Astrocyte (in vitro differentiated cells and primary cell): ENCODE measurements around the gene PIH1D2. TPM values are rescaled to one million over a fixed set of nuclear protein-coding genes. Genes with fewer than 3 reads are reported as not detected.
A peak's percentile ranks its signal among the peaks of the same experiment; 100 is the strongest.

Source experiments
- DNase-seq: peaks from one replicate; pipeline ENCODE4 v3.0.0-alpha.2; 2010; ENCODE audit warnings: low read depth
- FAIRE-seq: peaks from 2 replicates; lab custom pipeline; 2011; peaks lifted over from hg19 to GRCh38; lab: Jason Lieb, UNC
- H2AFZ ChIP-seq: 2 replicates; pipeline ENCODE4 v1.6.0; 2012; ENCODE audit warnings: low read depth, low read length, inconsistent platforms
- H3K27ac ChIP-seq: 2 replicates; pipeline ENCODE4 v1.5.1; 2011; ENCODE audit warnings: low read depth, low read length, inconsistent platforms
- H3K27me3 ChIP-seq: 2 replicates; pipeline ENCODE4 v1.6.0; 2011; ENCODE audit warnings: low read length, inconsistent platforms; ENCODE audit not compliant: insufficient read depth
- H3K36me3 ChIP-seq: 2 replicates; pipeline ENCODE4 v1.5.1; 2011; ENCODE audit warnings: low read length, inconsistent platforms; ENCODE audit not compliant: insufficient read depth
- H3K4me1 ChIP-seq: 2 replicates; pipeline ENCODE4 v1.5.1; 2011; ENCODE audit warnings: low read length, inconsistent platforms; ENCODE audit not compliant: insufficient read depth
- H3K4me2 ChIP-seq: 2 replicates; pipeline ENCODE4 v1.6.0; 2012; ENCODE audit warnings: low read length, inconsistent platforms
- H3K4me3 ChIP-seq: 2 replicates; pipeline ENCODE4 v1.5.1; 2011; ENCODE audit warnings: low read depth, mild to moderate bottlenecking, low read length, inconsistent platforms; ENCODE audit not compliant: insufficient read depth
- H3K79me2 ChIP-seq: 2 replicates; pipeline ENCODE4 v1.6.0; 2012; ENCODE audit warnings: mild to moderate bottlenecking, low read length, inconsistent platforms; ENCODE audit not compliant: insufficient read depth
- H3K9ac ChIP-seq: 2 replicates; pipeline ENCODE4 v1.6.0; 2012; ENCODE audit warnings: mild to moderate bottlenecking, low read length, inconsistent platforms
- H3K9me3 ChIP-seq: 2 replicates; pipeline ENCODE4 v1.5.1; 2012; ENCODE audit warnings: low read depth, mild to moderate bottlenecking, low read length, inconsistent platforms; ENCODE audit not compliant: insufficient read depth
- H4K20me1 ChIP-seq: 2 replicates; pipeline ENCODE4 v1.6.0; 2012; ENCODE audit warnings: low read length, inconsistent platforms; ENCODE audit not compliant: insufficient read depth
- H3K27ac Mint-ChIP-seq: one replicate; pipeline ENCODE4 v1.8.0; 2021; ENCODE audit warnings: mild to moderate bottlenecking, mixed read lengths; ENCODE audit not compliant: unreplicated experiment
- H3K27me3 Mint-ChIP-seq: one replicate; pipeline ENCODE4 v1.8.0; 2021; ENCODE audit warnings: low read depth, mixed read lengths; ENCODE audit not compliant: unreplicated experiment
- H3K36me3 Mint-ChIP-seq: one replicate; pipeline ENCODE4 v1.8.0; 2021; ENCODE audit warnings: low read depth, mixed read lengths; ENCODE audit not compliant: unreplicated experiment
- H3K4me1 Mint-ChIP-seq: one replicate; pipeline ENCODE4 v1.8.0; 2021; ENCODE audit warnings: low read depth, mixed read lengths; ENCODE audit not compliant: unreplicated experiment
- H3K4me3 Mint-ChIP-seq: one replicate; pipeline ENCODE4 v1.8.0; 2021; ENCODE audit warnings: mild to moderate bottlenecking, moderate library complexity, mixed read lengths; ENCODE audit not compliant: unreplicated experiment
- H3K9me3 Mint-ChIP-seq: one replicate; pipeline ENCODE4 v1.8.0; 2021; ENCODE audit warnings: mild to moderate bottlenecking, mixed read lengths; ENCODE audit not compliant: unreplicated experiment
- EZH2 ChIP-seq: IDR thresholded peaks from 2 replicates; pipeline ENCODE4 v1.6.1; 2012; ENCODE audit warnings: mild to moderate bottlenecking, low read length, inconsistent platforms; ENCODE audit not compliant: insufficient read depth
- total RNA-seq: library from RNA; stranded (reverse); gene quantifications from 2 replicates; pipeline ENCODE4 v1.2.1, GENCODE V29; 2021
- TF ChIP-seq, protein P1 (sequence below): IDR thresholded peaks from 2 replicates; pipeline ENCODE4 v1.5.1; 2011; ENCODE audit warnings: low read depth, mild to moderate bottlenecking, inconsistent platforms, low read length, moderate library complexity; ENCODE audit not compliant: insufficient read depth

Gene PIH1D2
- total RNA-seq, 1 donor from 2014 or later, result 1.0 TPM

DNA sequence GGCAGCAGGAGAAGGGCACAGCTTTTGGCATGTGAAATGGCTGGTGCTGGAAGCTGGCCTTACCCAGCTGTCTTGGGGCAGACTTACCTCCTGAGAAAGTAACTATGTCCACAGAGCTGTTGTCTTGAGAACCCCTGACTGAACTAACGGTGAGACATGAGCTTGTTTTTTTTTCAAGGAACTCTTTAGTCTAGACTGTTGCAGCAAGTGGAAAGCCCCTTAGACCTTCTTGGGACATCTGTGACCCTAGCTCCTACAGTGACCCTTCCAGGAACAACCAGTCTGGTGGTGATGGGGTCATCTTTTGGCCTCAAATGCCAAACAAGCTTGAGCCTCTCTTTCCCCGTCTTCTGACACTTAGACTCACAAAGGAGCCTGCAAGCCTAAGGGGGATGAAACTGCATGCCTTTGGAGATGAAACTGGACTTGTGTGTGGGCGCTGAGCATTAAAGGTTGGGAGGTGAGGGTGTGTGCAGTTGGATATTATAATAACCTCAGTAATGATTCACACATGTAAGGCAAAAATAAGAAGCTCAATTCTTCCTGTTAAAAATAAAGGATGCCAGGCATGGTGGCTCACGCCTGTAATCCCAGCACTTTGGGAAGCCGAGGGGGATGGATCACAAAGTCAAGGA, 48.3 kb upstream of the PIH1D2 start:
- no peaks in the 10 kb centered on the region for H4K20me1 ChIP-seq
- H3K4me2 ChIP-seq, result no peak overlapping the region
- no peak overlapping the region for H3K27ac ChIP-seq
- H2AFZ ChIP-seq, result peak overlapping the region; percentile 4
- Mint-ChIP-seq H3K36me3 (peaks cover under 1% of the 10 kb centered on the region), H3K9me3 (no peaks in the 10 kb centered on the region), H3K4me3 (no peak overlapping the region), H3K27ac (no peak overlapping the region), H3K4me1 (peaks cover 9% of the 10 kb centered on the region), H3K27me3 (no peaks in the 10 kb centered on the region)
- no peak overlapping the region for H3K4me3 ChIP-seq
- FAIRE-seq (no peak), DNase-seq (no peak)
- no peaks in the 10 kb centered on the region for H3K9me3 ChIP-seq
- no peaks in the 10 kb centered on the region for H3K79me2 ChIP-seq
- no peaks in the 10 kb centered on the region for H3K36me3 ChIP-seq
- TF ChIP-seq EZH2, result no peak
- no peaks in the 10 kb centered on the region for H3K27me3 ChIP-seq
- no peak overlapping the region for H3K9ac ChIP-seq
- peaks cover 12% of the 10 kb centered on the region for H3K4me1 ChIP-seq

DNA sequence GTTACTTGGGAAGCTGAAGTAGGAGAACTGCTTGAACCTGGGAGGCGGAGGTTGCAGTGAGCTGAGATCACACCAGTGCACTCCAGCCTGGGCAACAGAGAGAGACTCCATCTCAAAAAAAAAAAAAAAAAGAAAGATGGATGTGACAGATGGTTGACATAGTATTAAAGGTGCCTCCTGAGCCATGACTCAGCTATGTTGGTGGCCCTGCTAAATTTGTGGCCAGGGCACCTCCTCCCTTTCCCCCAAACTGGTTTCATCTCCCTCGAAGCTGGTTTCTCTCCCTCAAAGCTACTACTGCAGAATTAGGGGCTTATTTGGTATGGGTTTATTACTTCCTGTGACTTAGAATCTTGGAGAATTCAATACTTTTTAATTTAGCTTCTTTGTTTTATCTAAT, 44.4 kb upstream of the PIH1D2 start:
- no peak overlapping the region for H3K27ac Mint-ChIP-seq
- Histone ChIP-seq H2AFZ (no peak overlapping the region), H3K4me2 (no peak overlapping the region), H3K27me3 (no peaks in the 10 kb centered on the region), H3K36me3 (no peaks in the 10 kb centered on the region), H3K4me1 (peaks cover 12% of the 10 kb centered on the region), H3K9me3 (no peaks in the 10 kb centered on the region), H3K9ac (no peak overlapping the region), H3K79me2 (no peaks in the 10 kb centered on the region), H3K4me3 (no peak overlapping the region), H4K20me1 (no peaks in the 10 kb centered on the region), H3K27ac (no peak overlapping the region)
- H3K27me3 Mint-ChIP-seq, result no peaks in the 10 kb centered on the region
- H3K4me3 Mint-ChIP-seq, result no peak overlapping the region
- peaks cover 2% of the 10 kb centered on the region for H3K36me3 Mint-ChIP-seq
- no peak for FAIRE-seq
- DNase-seq, result no peak
- H3K4me1 Mint-ChIP-seq, result peaks cover 9% of the 10 kb centered on the region
- TF ChIP-seq, protein P1, sequence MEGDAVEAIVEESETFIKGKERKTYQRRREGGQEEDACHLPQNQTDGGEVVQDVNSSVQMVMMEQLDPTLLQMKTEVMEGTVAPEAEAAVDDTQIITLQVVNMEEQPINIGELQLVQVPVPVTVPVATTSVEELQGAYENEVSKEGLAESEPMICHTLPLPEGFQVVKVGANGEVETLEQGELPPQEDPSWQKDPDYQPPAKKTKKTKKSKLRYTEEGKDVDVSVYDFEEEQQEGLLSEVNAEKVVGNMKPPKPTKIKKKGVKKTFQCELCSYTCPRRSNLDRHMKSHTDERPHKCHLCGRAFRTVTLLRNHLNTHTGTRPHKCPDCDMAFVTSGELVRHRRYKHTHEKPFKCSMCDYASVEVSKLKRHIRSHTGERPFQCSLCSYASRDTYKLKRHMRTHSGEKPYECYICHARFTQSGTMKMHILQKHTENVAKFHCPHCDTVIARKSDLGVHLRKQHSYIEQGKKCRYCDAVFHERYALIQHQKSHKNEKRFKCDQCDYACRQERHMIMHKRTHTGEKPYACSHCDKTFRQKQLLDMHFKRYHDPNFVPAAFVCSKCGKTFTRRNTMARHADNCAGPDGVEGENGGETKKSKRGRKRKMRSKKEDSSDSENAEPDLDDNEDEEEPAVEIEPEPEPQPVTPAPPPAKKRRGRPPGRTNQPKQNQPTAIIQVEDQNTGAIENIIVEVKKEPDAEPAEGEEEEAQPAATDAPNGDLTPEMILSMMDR, result no peak
- TF ChIP-seq EZH2, result no peak
- no peaks in the 10 kb centered on the region for H3K9me3 Mint-ChIP-seq

- H3K4me3 Mint-ChIP-seq, result no peak overlapping the region
- no peak overlapping the region for H3K4me2 ChIP-seq
- H3K36me3 Mint-ChIP-seq, result peaks cover 2% of the 10 kb centered on the region
Observed at GRCh38 chr11:112115386-112115785, 41.6 kb upstream of the PIH1D2 start.

More at GRCh38 chr11:112115386-112115785, 41.6 kb upstream of the PIH1D2 start:
- Histone ChIP-seq H3K4me1 (peaks cover 9% of the 10 kb centered on the region), H3K4me3 (no peak overlapping the region), H3K9ac (no peak overlapping the region), H4K20me1 (no peaks in the 10 kb centered on the region), H3K9me3 (no peaks in the 10 kb centered on the region), H3K27me3 (no peaks in the 10 kb centered on the region), H3K79me2 (no peaks in the 10 kb centered on the region), H3K27ac (no peak overlapping the region), H3K36me3 (no peaks in the 10 kb centered on the region), H2AFZ (no peak overlapping the region)
- Mint-ChIP-seq H3K9me3 (peaks cover 5% of the 10 kb centered on the region), H3K27me3 (no peaks in the 10 kb centered on the region), H3K4me1 (peaks cover 6% of the 10 kb centered on the region), H3K27ac (no peak overlapping the region)
- DNase-seq (no peak), FAIRE-seq (no peak)
- no peak for TF ChIP-seq EZH2
- TF ChIP-seq, protein P1, result no peak
